K562 (cell line): Measurements from ENCODE around the gene KCNJ14. TPM values are rescaled to one million over a fixed set of nuclear protein-coding genes. Genes with fewer than 3 reads are reported as not detected.

ENCODE experiments used
- ATAC-seq: fragments of 200-7000 bp; cut with Tn5 transposase; 3 replicates; pipeline ENCODE4 v1.9.1; 2020; ENCODE audit warnings: moderate library complexity
- BruUV-seq: library from RNA; stranded (reverse); fragments of 400-500 nt; replicated peaks from 2 replicates; lab custom pipeline; 2021; lab: Mats Ljungman, UMichigan
- CTCF ChIA-PET: fragments of 300-600 bp; formaldehyde crosslinking; extraction: SDS; loops from one replicate; lab custom pipeline; 2021; ENCODE audit warnings: low intra/inter-chr PET ratio; lab: Yijun Ruan, JAX
- POLR2A ChIA-PET: fragments of 300-600, 350-650 bp; sonication (Branson Sonifier 250); formaldehyde crosslinking; extraction: SDS; loops from one replicate; lab custom pipeline; 2021; ENCODE audit warnings: antibody characterized with exemption, inconsistent platforms; lab: Yijun Ruan, JAX
- DNase-seq, 4 experiments: peaks; one replicate each; pipeline versions ENCODE4 v3.0.0 to v3.0.0-alpha.2; 2011 to 2018; ENCODE audit warnings: low spot score in 3 of 4, mixed read lengths in 3 of 4; ENCODE audit errors: extremely low read depth in 1 of 4
- FAIRE-seq: peaks from 2 replicates; lab custom pipeline; 2011; peaks lifted over from hg19 to GRCh38; lab: Jason Lieb, UNC
- H2AFZ ChIP-seq: 2 replicates; pipeline ENCODE4 v1.6.0; 2011; ENCODE audit warnings: low read depth, low read length, control low read depth, inconsistent platforms
- H3K27ac ChIP-seq: fragments of 200-600 bp; 3 replicates; pipeline ENCODE4 v1.8.0; 2011; ENCODE audit warnings: low read depth, mild to moderate bottlenecking, control low read depth, inconsistent platforms, low read length, moderate library complexity, mixed read lengths; ENCODE audit errors: extremely low read depth
- H3K27me3 ChIP-seq, 2 experiments: fragments of 300-600 bp in 1 of 2; 2 replicates in 1 of 2; 3 replicates in 1 of 2; pipeline versions ENCODE4 v1.6.0 to v1.8.0; 2011; ENCODE audit warnings: inconsistent platforms in 2 of 2, low read length in 2 of 2, mild to moderate bottlenecking in 1 of 2, mixed read lengths in 1 of 2, moderate library complexity in 1 of 2; ENCODE audit not compliant: control insufficient read depth in 2 of 2, insufficient read depth in 2 of 2
- H3K36me3 ChIP-seq: fragments of 300-600 bp; 3 replicates; pipeline ENCODE4 v1.8.0; 2011; ENCODE audit warnings: mild to moderate bottlenecking, low read length, inconsistent platforms; ENCODE audit not compliant: control insufficient read depth, insufficient read depth
- H3K4me1 ChIP-seq, 2 experiments: fragments of 200-600 bp in 1 of 2; replicated peaks in 1 of 2; 2 replicates in 1 of 2; 3 replicates in 1 of 2; pipeline versions ENCODE4 v1.5.1 to v1.8.0; 2011; ENCODE audit warnings: inconsistent platforms in 2 of 2, low read length in 2 of 2, mild to moderate bottlenecking in 1 of 2, mixed read lengths in 1 of 2, moderate library complexity in 1 of 2; ENCODE audit not compliant: control insufficient read depth in 2 of 2, insufficient read depth in 2 of 2
- H3K4me2 ChIP-seq: 2 replicates; pipeline ENCODE4 v1.6.1; 2011; ENCODE audit warnings: low read length, control low read depth, inconsistent platforms, mixed read lengths; ENCODE audit not compliant: insufficient read depth
- H3K4me3 ChIP-seq: fragments of 200-600 bp; sonication (generic), shearing (Covaris generic); 2 replicates; pipeline ENCODE4 v1.5.1; 2016; ENCODE audit warnings: control low read depth, inconsistent platforms
- H3K79me2 ChIP-seq: fragments of 200-600 bp; 3 replicates; pipeline ENCODE4 v1.8.0; 2011; ENCODE audit warnings: low read length, inconsistent platforms; ENCODE audit not compliant: control insufficient read depth, insufficient read depth
- H3K9ac ChIP-seq, 2 experiments: 2 replicates each; pipeline versions ENCODE4 v1.6.0 to v1.6.1; 2011; ENCODE audit warnings: low read depth in 2 of 2, low read length in 2 of 2, control low read depth in 1 of 2, inconsistent platforms in 1 of 2, mild to moderate bottlenecking in 1 of 2, mixed read lengths in 1 of 2; ENCODE audit not compliant: insufficient read depth in 1 of 2
- H3K9me1 ChIP-seq: one replicate; pipeline ENCODE4 v1.6.0; 2011; ENCODE audit warnings: inconsistent platforms, mild to moderate bottlenecking, low read length, moderate library complexity; ENCODE audit not compliant: control insufficient read depth, insufficient read depth
- H3K9me3 ChIP-seq: replicated peaks from 2 replicates; pipeline ENCODE4 v1.5.1; 2011; ENCODE audit warnings: low read depth, low read length, inconsistent platforms; ENCODE audit not compliant: control insufficient read depth, insufficient read depth
- H4K20me1 ChIP-seq: replicated peaks from 2 replicates; pipeline ENCODE4 v1.6.1; 2011; ENCODE audit warnings: low read length, inconsistent platforms, mixed read lengths; ENCODE audit not compliant: control insufficient read depth, insufficient read depth
- MYNN ChIP-seq, 2 experiments: sonication (generic); formaldehyde crosslinking in 1 of 2; IDR thresholded peaks; 2 replicates each; pipeline versions ENCODE4 v1.5.0 to v1.6.1; 2016 to 2020; ENCODE audit warnings: antibody characterized with exemption in 1 of 2, missing genetic modification reagents in 1 of 2
- POLR2G ChIP-seq: fragments of 200-400 bp; formaldehyde crosslinking; IDR thresholded peaks from 2 replicates; pipeline ENCODE4 v1.6.1; 2017; ENCODE audit warnings: low read depth, mild to moderate bottlenecking, antibody characterized with exemption, low read length, moderate library complexity
- SP1 ChIP-seq: sonication (generic); formaldehyde crosslinking; IDR thresholded peaks from 2 replicates; pipeline ENCODE4 v1.8.1; 2022; ENCODE audit warnings: mild to moderate bottlenecking, missing genetic modification reagents
- WGBS: fragments of 100-300 bp; shearing (Covaris generic); methylation state at CpG from one replicate; pipeline ENCODE4 v1.1.6; 2016; ENCODE audit warnings: low coverage, mixed read lengths; ENCODE audit not compliant: insufficient coverage; ENCODE audit errors: missing lambda C conversion rate; 5-methylcytosine and 5-hydroxymethylcytosine counted together
- in situ Hi-C: fragments of 300-500 bp; cut with MboI; formaldehyde crosslinking; loops from 4 replicates; pipeline ENCODE4 v1.15.0; 2018; ENCODE audit warnings: inconsistent platforms, mixed read lengths
- intact Hi-C: fragments of 100-400 bp; cut with micrococcal nuclease; formaldehyde crosslinking; loops from 2 replicates; pipeline ENCODE4 v1.14.2; 2022
- polyA plus RNA-seq, 8 experiments: library from polyadenylated mRNA; depleted of rRNA in 4 of 8; stranded (reverse) in 5 of 8; unstranded in 3 of 8; fragments of >200 nt; fragmentation: Nextera tagmentation in 2 of 8; fragmentation: Illumina TruSeq in 1 of 8; extraction: Ambion mirVana in 2 of 8; extraction: Trizol in 1 of 8; gene quantifications; 2 replicates each; pipeline versions ENCODE4 v1.2.1 to v1.2.3, GENCODE V29; 2011 to 2014; ENCODE audit warnings: inconsistent platforms in 1 of 8, missing spikeins in 1 of 8
- total RNA-seq, 7 experiments: library from RNA; depleted of rRNA in 6 of 7; stranded (reverse); fragments of >200 nt in 6 of 7; fragmentation: Illumina TruSeq in 2 of 7; extraction: Trizol in 2 of 7; gene quantifications; 2 replicates each; pipeline versions ENCODE4 v1.2.1 to v1.2.3, GENCODE V29; 2011 to 2021; ENCODE audit warnings: low replicate concordance in 1 of 7
- TF ChIP-seq, protein P1 (sequence below): fragments of 200-800 bp; sonication (Bioruptor generic); IDR thresholded peaks from 2 replicates; pipeline ENCODE4 v1.6.1; 2017; ENCODE audit warnings: missing genetic modification characterization, missing compliant biosample characterization
- TF ChIP-seq, protein P2 (sequence below): fragments of 450-650 bp; formaldehyde crosslinking; IDR thresholded peaks from 2 replicates; pipeline ENCODE4 v1.4.0; 2020; ENCODE audit warnings: mild to moderate bottlenecking, mixed read lengths

KCNJ14 gene
- total and polyA plus RNA-seq, 9 of the 15 experiments (the other 6 are each of a cell fraction or from before 2014, with no cell fraction given) = 0.15 to 1.6 (median 0.49) TPM

DNA sequence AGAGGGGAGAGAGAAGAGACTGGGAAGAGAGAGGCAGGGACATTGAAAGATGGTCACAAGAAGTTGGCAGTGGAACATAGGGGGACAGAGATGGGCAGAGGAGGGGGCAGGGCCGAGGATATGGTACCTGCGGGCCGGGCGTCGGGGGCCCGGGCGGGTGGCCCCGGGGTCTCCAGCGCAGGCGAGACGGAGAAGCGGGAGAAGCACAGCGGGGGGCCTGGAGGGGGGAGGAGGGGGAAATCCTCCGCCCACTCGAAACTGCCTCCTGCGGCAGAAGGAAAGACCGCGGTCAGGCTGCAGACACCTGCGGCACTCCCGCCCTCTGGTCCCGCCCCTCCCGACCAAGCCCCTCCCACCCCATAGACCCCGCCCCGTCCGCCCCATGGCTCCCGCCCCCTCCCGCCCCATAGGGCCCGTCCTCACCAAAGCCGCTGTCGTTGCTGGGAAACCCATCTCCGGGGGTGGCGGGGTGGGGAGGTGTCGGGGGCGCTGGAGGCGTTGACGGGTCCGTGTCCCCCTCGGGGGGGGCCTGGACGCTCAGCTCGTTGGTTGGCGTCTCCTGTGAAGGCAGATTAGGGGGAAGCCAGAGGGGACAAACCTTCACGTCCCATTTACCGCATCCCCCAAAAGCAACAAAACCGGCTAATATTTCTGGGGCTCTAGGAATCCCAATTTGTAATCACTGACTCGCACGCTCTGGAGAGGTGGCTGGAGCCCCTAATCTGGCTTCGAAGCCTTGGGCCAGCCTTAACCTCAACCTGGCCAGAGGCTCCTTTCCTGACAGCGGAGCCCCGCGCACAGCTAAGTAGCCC is 35.8 kb downstream of the KCNJ14 start (continued):
- TF ChIP-seq MYNN (IDR thresholded peaks at IDR 0.05) = 0 out of 2 replicates have a peak, but pooled peaks have one; percentile 32
- no peak for TF ChIP-seq MYNN (CRISPR knock-in tag; IDR thresholded peaks at IDR 0.05)
- 0 out of 2 replicates have a peak, but pooled peaks have one; percentile 30 for TF ChIP-seq SP1 (CRISPR knock-in tag)
- TF ChIP-seq, protein P1, sequence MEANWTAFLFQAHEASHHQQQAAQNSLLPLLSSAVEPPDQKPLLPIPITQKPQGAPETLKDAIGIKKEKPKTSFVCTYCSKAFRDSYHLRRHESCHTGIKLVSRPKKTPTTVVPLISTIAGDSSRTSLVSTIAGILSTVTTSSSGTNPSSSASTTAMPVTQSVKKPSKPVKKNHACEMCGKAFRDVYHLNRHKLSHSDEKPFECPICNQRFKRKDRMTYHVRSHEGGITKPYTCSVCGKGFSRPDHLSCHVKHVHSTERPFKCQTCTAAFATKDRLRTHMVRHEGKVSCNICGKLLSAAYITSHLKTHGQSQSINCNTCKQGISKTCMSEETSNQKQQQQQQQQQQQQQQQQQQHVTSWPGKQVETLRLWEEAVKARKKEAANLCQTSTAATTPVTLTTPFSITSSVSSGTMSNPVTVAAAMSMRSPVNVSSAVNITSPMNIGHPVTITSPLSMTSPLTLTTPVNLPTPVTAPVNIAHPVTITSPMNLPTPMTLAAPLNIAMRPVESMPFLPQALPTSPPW (CRISPR knock-in tag) = peak; percentile 82

DNA sequence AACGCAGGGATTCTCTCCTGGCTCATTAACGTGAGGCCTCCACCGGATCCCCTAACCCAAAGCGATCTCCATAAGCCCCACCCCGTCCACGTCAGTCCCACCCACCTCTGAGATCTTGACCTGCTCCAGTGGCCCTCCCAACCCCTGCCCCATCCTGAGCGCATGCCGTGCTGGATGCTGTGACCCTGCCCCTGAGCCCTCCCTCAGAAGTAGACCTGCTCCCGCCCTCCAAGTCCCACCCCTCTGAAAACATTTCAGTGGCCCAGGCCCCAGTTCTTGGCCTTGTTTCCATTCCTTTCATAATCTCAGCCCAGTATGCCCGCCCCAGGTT is 36.4 kb downstream of the KCNJ14 start:
- no peaks in the 10 kb centered on the region for H3K27me3 ChIP-seq
- FAIRE-seq = no peak
- ATAC-seq = no peak
- H3K4me1 ChIP-seq = peaks cover 34 to 57% of the 10 kb centered on the region in 2 experiments
- H3K36me3 ChIP-seq = peaks cover 2% of the 10 kb centered on the region; the same call in 1 of the 3 replicates
- no peaks in the 10 kb centered on the region for H3K9me3 ChIP-seq
- peaks cover 6% of the 10 kb centered on the region; the same call in 2 of the 3 replicates for H3K79me2 ChIP-seq
- peak in 1 of 4 experiments; percentile 52 for DNase-seq
- no peaks in the 10 kb centered on the region for H3K9me1 ChIP-seq
- H3K4me2 ChIP-seq = peak overlapping the region; percentile 48
- no peak overlapping the region for H2AFZ ChIP-seq
- H3K9ac ChIP-seq = peak overlapping the region; percentile 59 to 74
- POLR2A ChIA-PET = interaction anchor here (0.9 to 1.6 kb wide), 3 partner anchors 10 to 15 kb away, joined by 3 to 7 read pairs (median 5); no protein-coding TSS in a partner anchor
- TF ChIP-seq, protein P2, sequence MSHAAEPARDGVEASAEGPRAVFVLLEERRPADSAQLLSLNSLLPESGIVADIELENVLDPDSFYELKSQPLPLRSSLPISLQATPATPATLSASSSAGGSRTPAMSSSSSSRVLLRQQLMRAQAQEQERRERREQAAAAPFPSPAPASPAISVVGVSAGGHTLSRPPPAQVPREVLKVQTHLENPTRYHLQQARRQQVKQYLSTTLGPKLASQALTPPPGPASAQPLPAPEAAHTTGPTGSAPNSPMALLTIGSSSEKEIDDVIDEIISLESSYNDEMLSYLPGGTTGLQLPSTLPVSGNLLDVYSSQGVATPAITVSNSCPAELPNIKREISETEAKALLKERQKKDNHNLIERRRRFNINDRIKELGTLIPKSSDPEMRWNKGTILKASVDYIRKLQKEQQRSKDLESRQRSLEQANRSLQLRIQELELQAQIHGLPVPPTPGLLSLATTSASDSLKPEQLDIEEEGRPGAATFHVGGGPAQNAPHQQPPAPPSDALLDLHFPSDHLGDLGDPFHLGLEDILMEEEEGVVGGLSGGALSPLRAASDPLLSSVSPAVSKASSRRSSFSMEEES = no peak
- peak; percentile 36; the same call in 1 of the 2 replicates for TF ChIP-seq POLR2G
- BruUV-seq = no TSS peak
- H4K20me1 ChIP-seq = 0 out of 2 replicates have a peak, but pooled peaks cover 4% of the 10 kb centered on the region
- 41% methylated on average over 5 of the region's 10 CpGs for WGBS
- in situ Hi-C loops = no loop called here
- CTCF ChIA-PET = no interaction called here
- intact Hi-C loops = loop anchor here (10.0 kb wide), 1 partner anchor 97 kb away; the partner anchor contains the start of genes GRIN2D and KDELR1
- no peak overlapping the region for H3K4me3 ChIP-seq
- H3K27ac ChIP-seq = peak overlapping the region; percentile 31; the same call in 1 of the 3 replicates
